NCI-H2029 treated with DMSO at 0.1 percent for 48 hours (cell line): ENCODE results near the gene IGFBP1.
A peak's percentile ranks its signal among the peaks of the same experiment; 100 is the strongest.
"Not testable (repeated sequence)": the region's sequence is repeated elsewhere in the genome, so short reads cannot be mapped to it uniquely, and the experiment has no call there.

Experiments used
- DNase-seq: peaks from one replicate; lab custom pipeline; 2025; lab: John Stamatoyannopoulos, UW

The IGFBP1 gene

GRCh38 chr7:45888185-45888992 is at the start of gene IGFBP1:
IGFBP1 (plus strand) TSS chr7:45888488; CDS start chr7:45888653, 165 bp downstream.
- DNase-seq, result no peak

GRCh38 chr7:45838852-45839251 is 49.4 kb upstream of the IGFBP1 start:
- not testable (repeated sequence) for DNase-seq

GRCh38 chr7:45841926-45842717 is 46.2 kb upstream of the IGFBP1 start:
- DNase-seq, result peak; percentile 10

GRCh38 chr7:45846536-45846935 is 41.8 kb upstream of the IGFBP1 start:
- DNase-seq, result not testable (repeated sequence)

GRCh38 chr7:45848734-45849133 is 39.6 kb upstream of the IGFBP1 start:
- not testable (repeated sequence) for DNase-seq

GRCh38 chr7:45852984-45853383 is 35.3 kb upstream of the IGFBP1 start:
- DNase-seq, result not testable (repeated sequence)

GRCh38 chr7:45853491-45853890 is 34.8 kb upstream of the IGFBP1 start:
- not testable (repeated sequence) for DNase-seq

- DNase-seq, result not testable (repeated sequence)
Measured at GRCh38 chr7:45855680-45856079, 32.6 kb upstream of the IGFBP1 start.

GRCh38 chr7:45856888-45857287 is 31.4 kb upstream of the IGFBP1 start:
- DNase-seq, result not testable (repeated sequence)

- DNase-seq, result no peak
Measured at GRCh38 chr7:45863715-45864114, 24.6 kb upstream of the IGFBP1 start.

- no peak for DNase-seq
Measured at GRCh38 chr7:45865594-45866410, 22.5 kb upstream of the IGFBP1 start.

- DNase-seq, result no peak
Measured at GRCh38 chr7:45867471-45867870, 20.8 kb upstream of the IGFBP1 start.

- DNase-seq, result no peak
Measured at GRCh38 chr7:45869426-45869825, 18.9 kb upstream of the IGFBP1 start.

- DNase-seq, result no peak
Measured at GRCh38 chr7:45872116-45873034, 15.9 kb upstream of the IGFBP1 start.

- DNase-seq, result no peak
Measured at GRCh38 chr7:45873035-45873354, 15.3 kb upstream of the IGFBP1 start, which contains the start of gene CCDC201. CCDC201 (minus strand) TSS chr7:45873082; CDS start chr7:45873007, 75 bp downstream.

- DNase-seq, result no peak
Measured at GRCh38 chr7:45873355-45873754, 14.9 kb upstream of the IGFBP1 start.

GRCh38 chr7:45874408-45875131 is 13.7 kb upstream of the IGFBP1 start:
- no peak for DNase-seq

- no peak for DNase-seq
Measured at GRCh38 chr7:45876519-45876918, 11.8 kb upstream of the IGFBP1 start.

GRCh38 chr7:45878457-45879144 is 9.7 kb upstream of the IGFBP1 start:
- no peak for DNase-seq

GRCh38 chr7:45880433-45880860 is 7.8 kb upstream of the IGFBP1 start:
- DNase-seq, result no peak
